Osteoblast (primary cell): ENCODE results near the gene FAM219A. TPM values are rescaled to one million over a fixed set of nuclear protein-coding genes. Genes with fewer than 3 reads are reported as not detected.
"Not testable (repeated sequence)": the region's sequence is repeated elsewhere in the genome, so short reads cannot be mapped to it uniquely, and the experiment has no call there.

Experiments used
- DNase-seq: peaks from one replicate; pipeline ENCODE4 v3.0.0; 2011; ENCODE audit warnings: low spot score, mixed read lengths; ENCODE audit not compliant: insufficient read length; ENCODE audit errors: missing footprints
- H2AFZ ChIP-seq: 2 replicates; pipeline ENCODE4 v1.6.0; 2011; ENCODE audit warnings: mild to moderate bottlenecking, low read length
- H3K27ac ChIP-seq: 2 replicates; pipeline ENCODE4 v1.5.1; 2011; ENCODE audit warnings: mild to moderate bottlenecking, low read depth, low read length, moderate library complexity
- H3K27me3 ChIP-seq: 2 replicates; pipeline ENCODE4 v1.6.0; 2012; ENCODE audit warnings: mild to moderate bottlenecking, control low read depth, inconsistent platforms, low read length, moderate library complexity; ENCODE audit not compliant: insufficient read depth
- H3K36me3 ChIP-seq: 2 replicates; pipeline ENCODE4 v1.5.1; 2011; ENCODE audit warnings: mild to moderate bottlenecking, low read length, control low read depth, moderate library complexity; ENCODE audit not compliant: insufficient read depth
- H3K4me1 ChIP-seq: 2 replicates; pipeline ENCODE4 v1.5.1; 2011; ENCODE audit warnings: mild to moderate bottlenecking, low read length, control low read depth, moderate library complexity; ENCODE audit not compliant: insufficient read depth
- H3K4me2 ChIP-seq: 2 replicates; pipeline ENCODE4 v1.6.0; 2011; ENCODE audit warnings: mild to moderate bottlenecking, low read length; ENCODE audit not compliant: insufficient read depth
- H3K4me3 ChIP-seq: fragments of 200-600 bp; sonication (generic); 3 replicates; pipeline ENCODE4 v1.5.1; 2012; ENCODE audit warnings: mild to moderate bottlenecking, low read length, inconsistent platforms; ENCODE audit not compliant: insufficient read depth
- H3K79me2 ChIP-seq: 2 replicates; pipeline ENCODE4 v1.6.0; 2012; ENCODE audit warnings: mild to moderate bottlenecking, low read length, control low read depth, inconsistent platforms; ENCODE audit not compliant: insufficient read depth
- H3K9me3 ChIP-seq: 2 replicates; pipeline ENCODE4 v1.5.1; 2011; ENCODE audit warnings: low read depth, low read length, control low read depth
- H4K20me1 ChIP-seq: 2 replicates; pipeline ENCODE4 v1.6.0; 2012; ENCODE audit warnings: mild to moderate bottlenecking, low read length, control low read depth; ENCODE audit not compliant: insufficient read depth
- total RNA-seq: library from RNA; depleted of rRNA; stranded (reverse); fragments of >200 nt; gene quantifications from 2 replicates; pipeline ENCODE4 v1.2.3, GENCODE V29; 2012
- TF ChIP-seq, protein P1 (sequence below): IDR thresholded peaks from 2 replicates; pipeline ENCODE4 v1.5.1; 2011; ENCODE audit warnings: mild to moderate bottlenecking, low read depth, low read length, moderate library complexity; ENCODE audit errors: extremely low read depth

The FAM219A gene
- total RNA-seq, 1 donor = 9.4 TPM

DNA sequence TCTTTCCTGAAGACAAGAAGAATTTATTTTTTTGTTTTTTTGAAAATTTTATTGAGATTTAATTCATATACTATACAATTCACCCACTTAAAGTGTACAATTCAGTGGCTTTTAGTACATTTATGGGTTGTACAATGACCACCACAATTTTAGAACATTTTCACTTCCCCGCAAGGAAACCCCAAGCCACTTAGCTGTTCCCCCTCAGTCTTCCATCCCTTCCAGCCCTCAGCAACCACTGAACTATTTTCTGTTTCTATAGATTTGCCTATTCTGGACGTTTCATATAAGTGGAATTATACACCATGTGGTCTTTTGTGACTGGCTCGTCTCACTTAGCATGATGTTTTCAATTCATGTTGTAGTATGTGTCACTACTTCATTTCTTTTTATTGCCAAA lies 28.2 kb upstream of the FAM219A start:
- TF ChIP-seq, protein P1, sequence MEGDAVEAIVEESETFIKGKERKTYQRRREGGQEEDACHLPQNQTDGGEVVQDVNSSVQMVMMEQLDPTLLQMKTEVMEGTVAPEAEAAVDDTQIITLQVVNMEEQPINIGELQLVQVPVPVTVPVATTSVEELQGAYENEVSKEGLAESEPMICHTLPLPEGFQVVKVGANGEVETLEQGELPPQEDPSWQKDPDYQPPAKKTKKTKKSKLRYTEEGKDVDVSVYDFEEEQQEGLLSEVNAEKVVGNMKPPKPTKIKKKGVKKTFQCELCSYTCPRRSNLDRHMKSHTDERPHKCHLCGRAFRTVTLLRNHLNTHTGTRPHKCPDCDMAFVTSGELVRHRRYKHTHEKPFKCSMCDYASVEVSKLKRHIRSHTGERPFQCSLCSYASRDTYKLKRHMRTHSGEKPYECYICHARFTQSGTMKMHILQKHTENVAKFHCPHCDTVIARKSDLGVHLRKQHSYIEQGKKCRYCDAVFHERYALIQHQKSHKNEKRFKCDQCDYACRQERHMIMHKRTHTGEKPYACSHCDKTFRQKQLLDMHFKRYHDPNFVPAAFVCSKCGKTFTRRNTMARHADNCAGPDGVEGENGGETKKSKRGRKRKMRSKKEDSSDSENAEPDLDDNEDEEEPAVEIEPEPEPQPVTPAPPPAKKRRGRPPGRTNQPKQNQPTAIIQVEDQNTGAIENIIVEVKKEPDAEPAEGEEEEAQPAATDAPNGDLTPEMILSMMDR = no peak
- H3K4me2 ChIP-seq = no peak overlapping the region
- H3K27ac ChIP-seq = no peak overlapping the region
- no peaks in the 10 kb centered on the region for H3K79me2 ChIP-seq
- H3K4me3 ChIP-seq = no peak overlapping the region
- H3K27me3 ChIP-seq = peaks cover 23% of the 10 kb centered on the region
- no peaks in the 10 kb centered on the region for H4K20me1 ChIP-seq
- H3K9me3 ChIP-seq = no peaks in the 10 kb centered on the region
- no peak overlapping the region for H2AFZ ChIP-seq
- no peaks in the 10 kb centered on the region for H3K4me1 ChIP-seq
- H3K36me3 ChIP-seq = no peaks in the 10 kb centered on the region
- no peak for DNase-seq

DNA sequence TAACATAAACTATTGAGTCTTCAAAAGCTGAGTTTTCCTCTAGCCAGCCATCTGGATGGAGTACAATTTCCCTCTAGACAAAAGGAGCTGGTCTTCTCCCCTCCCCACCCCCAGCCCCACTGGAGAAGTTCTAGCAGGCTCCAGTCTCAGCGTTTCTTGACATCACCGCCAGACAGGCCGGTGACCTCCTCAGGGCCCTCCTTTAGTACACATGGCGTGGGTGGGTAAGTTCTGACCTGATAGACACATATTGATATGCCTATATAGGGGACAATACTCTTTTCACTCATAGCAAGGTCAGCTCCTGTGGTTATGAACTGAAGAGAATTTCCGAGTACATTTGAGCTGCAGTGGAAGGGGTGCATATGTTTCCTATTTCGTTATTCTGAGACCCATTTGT lies 27.5 kb upstream of the FAM219A start:
- peaks cover 23% of the 10 kb centered on the region for H3K27me3 ChIP-seq
- no peaks in the 10 kb centered on the region for H3K79me2 ChIP-seq
- H3K4me2 ChIP-seq = no peak overlapping the region
- H3K4me1 ChIP-seq = no peaks in the 10 kb centered on the region
- H3K4me3 ChIP-seq = no peak overlapping the region
- no peaks in the 10 kb centered on the region for H3K9me3 ChIP-seq
- no peak overlapping the region for H2AFZ ChIP-seq
- H3K36me3 ChIP-seq = no peaks in the 10 kb centered on the region
- H3K27ac ChIP-seq = no peak overlapping the region
- H4K20me1 ChIP-seq = no peaks in the 10 kb centered on the region
- no peak for DNase-seq
- TF ChIP-seq, protein P1 = no peak

DNA sequence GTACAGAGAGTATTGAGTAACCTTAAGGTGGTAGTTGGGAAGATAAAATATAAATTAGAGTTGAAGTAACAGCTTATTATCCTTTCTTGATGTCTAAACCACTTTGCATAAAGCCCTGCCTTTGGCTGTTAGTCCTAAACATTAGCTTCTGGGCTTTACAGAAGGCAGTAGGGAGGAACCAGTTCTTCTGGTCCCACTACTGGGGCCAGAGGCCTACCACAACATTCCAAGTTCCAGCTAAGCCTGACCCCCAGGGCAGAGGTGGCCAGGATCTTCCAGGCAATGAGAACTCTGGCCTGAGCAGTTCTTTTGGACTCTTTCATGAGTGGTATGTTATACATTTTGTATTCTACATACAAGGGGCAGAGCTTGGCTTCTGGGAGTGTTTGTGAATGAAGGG lies 26.3 kb upstream of the FAM219A start:
- no peaks in the 10 kb centered on the region for H4K20me1 ChIP-seq
- H3K27me3 ChIP-seq = peaks cover 16% of the 10 kb centered on the region
- H3K4me1 ChIP-seq = no peaks in the 10 kb centered on the region
- TF ChIP-seq, protein P1 = no peak
- H3K27ac ChIP-seq = no peak overlapping the region
- no peak for DNase-seq
- no peak overlapping the region for H3K4me3 ChIP-seq
- H3K4me2 ChIP-seq = no peak overlapping the region
- H3K9me3 ChIP-seq = no peaks in the 10 kb centered on the region
- no peak overlapping the region for H2AFZ ChIP-seq
- H3K36me3 ChIP-seq = no peaks in the 10 kb centered on the region
- H3K79me2 ChIP-seq = no peaks in the 10 kb centered on the region

DNA sequence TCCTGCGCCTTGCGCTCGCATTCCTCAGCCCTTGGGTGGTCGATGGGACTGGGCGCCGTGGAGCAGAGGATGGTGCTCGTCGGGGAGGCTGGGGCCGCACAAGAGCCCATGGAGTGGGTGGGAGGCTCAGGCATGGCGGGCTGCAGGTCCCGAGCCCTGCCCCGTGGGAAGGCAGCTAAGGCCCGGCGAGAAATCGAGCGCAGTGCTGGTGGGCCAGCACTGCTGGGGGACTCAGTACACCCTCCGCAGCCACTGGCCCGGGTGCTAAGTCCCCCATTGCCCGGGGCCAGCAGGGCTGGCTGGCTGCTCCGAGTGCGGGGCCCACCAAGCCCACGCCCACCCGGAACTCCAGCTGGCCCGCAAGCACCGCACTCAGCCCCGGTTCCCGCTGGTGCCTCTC lies 24.4 kb upstream of the FAM219A start:
- not testable (repeated sequence) for H3K4me3 ChIP-seq, H3K4me2 ChIP-seq, H3K79me2 ChIP-seq, H3K9me3 ChIP-seq, H3K36me3 ChIP-seq, H3K27ac ChIP-seq, H2AFZ ChIP-seq, H3K4me1 ChIP-seq, DNase-seq, H4K20me1 ChIP-seq
- peaks cover 10% of the 10 kb centered on the region for H3K27me3 ChIP-seq

DNA sequence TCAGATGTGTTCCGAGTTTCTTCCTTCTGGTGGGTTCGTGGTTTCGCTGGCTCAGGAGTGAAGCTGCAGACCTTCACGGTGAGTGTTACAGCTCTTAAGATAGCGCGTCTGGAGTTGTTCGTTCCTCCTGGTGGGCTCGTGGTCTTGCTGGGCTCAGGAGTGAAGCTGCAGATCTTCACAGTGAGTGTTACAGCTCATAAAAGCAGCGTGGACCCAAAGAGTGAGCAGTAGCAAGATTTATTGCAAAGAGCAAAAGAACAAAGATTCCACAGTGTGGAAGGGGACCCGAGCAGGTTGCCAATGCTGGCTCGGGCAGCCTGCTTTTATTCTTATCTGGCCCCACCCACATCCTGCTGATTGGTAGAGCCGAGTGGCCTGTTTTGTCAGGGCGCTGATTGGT lies 23.2 kb upstream of the FAM219A start:
- H3K9me3 ChIP-seq, H3K4me2 ChIP-seq, H2AFZ ChIP-seq, H3K27me3 ChIP-seq, H3K27ac ChIP-seq, H3K36me3 ChIP-seq, H3K79me2 ChIP-seq, DNase-seq, H3K4me3 ChIP-seq, H3K4me1 ChIP-seq, H4K20me1 ChIP-seq: not testable (repeated sequence)
